Measurements from ENCODE around the gene ARF6. TPM values are rescaled to one million over a fixed set of nuclear protein-coding genes. Genes with fewer than 3 reads are reported as not detected.
"Not testable (repeated sequence)": the region's sequence is repeated elsewhere in the genome, so short reads cannot be mapped to it uniquely, and the experiment has no call there.

Gene ARF6
- total RNA-seq, 1 donor from 2014 or later, result 61.5 TPM

DNA sequence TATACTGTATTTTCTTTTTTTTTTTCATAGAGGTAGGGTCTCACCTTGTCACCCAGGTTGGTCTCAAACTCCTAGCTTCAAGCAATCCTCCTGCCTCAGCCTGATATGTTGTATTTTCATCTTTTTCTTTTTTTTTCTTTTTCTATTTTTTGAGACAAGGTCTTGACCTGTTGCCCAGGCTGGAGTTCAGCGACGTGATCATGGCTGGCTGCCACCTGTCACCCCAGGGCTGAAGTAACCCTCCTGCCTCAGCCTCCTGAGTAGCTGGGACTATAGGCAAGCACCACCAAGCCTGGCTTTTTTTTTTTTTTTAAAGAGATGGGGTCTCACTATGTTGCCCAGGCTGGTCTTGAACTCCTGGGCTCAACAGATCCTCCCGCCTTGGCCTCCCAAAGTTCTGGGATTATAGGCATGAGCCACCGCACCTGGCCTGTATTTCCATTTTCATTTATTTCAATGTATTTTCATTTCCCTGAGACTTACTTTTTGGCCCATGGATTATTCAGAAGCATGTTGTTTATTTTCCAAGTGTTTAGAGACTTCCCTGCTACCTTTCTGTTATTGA lies 16.2 kb upstream of the ARF6 start:
- no peak for DNase-seq (ENCODE audit: low spot score)

DNA sequence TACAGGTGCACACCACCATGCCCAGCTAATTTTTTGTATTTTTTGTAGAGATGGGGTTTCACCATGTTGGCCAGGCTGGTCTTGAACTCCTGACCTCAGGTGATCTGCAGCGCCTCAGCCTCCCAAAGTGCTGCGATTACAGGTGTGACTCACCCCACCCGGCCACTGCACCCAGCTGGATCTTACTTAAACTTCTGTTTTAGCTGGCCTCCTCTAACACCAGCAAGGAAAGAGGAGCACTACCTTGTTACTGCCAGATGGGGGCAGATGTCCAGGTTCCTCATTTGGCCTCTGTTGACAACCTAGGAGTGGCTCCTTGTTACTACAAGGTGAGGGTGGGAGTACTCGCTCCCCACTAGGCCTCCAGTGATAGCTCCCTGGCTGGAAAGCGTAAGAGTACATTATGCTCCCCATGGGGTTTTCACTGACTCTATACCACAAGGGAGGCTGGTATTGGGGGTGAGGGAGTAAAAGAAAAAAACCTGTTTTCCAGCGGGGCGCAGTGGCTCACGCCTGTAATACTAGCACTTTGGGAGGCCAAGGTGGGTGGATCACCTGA lies 13.2 kb upstream of the ARF6 start:
- no peak for DNase-seq (ENCODE audit: low spot score)

DNA sequence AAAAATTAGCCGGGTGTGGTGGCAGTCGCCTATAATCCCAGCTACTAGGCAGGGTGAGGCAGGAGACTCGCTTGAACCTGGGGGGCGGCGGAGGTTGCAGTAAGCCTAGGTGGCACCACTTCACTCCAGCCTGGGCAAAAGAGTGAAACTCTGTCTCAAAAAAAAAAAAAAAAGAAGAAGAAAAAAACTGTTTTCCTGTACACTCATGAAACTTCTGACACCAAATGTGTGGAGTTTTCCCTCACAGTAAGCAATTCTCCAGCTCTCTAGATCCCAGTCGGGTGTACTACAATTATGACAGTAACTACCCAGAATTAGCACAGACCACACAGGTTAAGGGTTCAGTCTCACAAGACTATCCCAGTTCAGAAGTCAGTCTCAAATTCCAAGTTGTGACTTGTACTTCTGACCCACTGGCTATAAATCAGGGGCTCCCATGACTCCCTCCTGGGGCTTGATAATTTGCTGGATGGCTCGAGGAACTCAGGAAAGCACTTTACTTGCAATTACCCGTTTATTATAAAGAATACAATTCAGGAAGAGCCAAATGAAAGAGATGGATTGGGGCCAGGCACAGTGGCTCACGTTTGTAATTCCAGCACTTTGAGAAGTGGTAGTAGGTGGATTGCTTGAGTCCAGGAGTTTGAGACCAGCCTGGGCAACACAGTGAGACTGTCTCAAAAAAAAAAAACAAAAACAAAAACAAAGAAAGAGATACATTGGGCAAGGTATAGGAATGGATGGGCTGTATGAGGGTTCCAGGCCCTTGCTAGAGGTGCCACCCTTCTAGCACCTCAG lies 12.4 kb upstream of the ARF6 start:
- DNase-seq (ENCODE audit: low spot score), result no peak

GRCh38 chr14:49881350-49882001 lies 11.4 kb upstream of the ARF6 start:
- DNase-seq (ENCODE audit: low spot score), result no peak

DNA sequence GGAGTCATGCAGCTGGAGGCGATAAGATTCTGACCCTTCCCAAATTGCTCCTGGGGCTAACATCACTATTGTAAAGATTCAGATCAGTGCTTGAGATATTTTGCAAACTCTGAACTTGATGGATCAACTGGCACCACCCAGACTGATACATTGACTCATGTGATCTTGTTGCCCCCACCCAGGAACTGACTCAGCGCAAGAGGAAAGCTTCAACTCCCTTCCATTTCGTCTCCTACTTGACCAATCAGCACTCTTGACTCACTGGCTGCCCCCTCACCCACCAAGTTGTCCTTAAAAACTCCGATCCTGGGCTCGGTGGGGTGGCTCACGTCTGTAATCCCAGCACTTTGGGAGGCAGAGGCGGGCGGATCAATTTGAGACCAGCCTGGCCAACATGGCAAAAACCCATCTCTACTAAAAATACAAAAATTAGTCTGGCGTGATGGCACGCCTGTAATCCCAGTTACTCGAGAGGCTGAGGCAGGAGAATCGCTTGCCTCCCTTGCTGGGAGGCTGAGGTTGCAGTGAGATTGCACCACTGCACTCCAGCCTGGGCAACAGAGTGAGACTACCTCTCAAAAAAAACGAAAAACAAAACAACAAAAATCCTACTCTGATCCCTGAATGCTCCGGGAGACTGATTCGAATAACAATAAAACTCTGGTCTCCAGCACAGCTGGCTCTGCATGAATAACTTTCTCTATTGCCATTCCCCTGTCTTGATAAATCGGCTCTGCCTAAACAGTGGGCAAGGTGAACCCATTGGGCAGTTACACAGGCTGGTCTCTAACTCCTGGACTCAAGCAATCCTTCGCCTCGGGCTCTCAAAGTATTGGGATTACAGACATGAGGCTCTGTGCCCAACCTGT lies 9.8 kb upstream of the ARF6 start:
- DNase-seq (ENCODE audit: low spot score), result no peak

GRCh38 chr14:49886523-49886922 lies 6.4 kb upstream of the ARF6 start:
- DNase-seq (ENCODE audit: low spot score), result no peak

DNA sequence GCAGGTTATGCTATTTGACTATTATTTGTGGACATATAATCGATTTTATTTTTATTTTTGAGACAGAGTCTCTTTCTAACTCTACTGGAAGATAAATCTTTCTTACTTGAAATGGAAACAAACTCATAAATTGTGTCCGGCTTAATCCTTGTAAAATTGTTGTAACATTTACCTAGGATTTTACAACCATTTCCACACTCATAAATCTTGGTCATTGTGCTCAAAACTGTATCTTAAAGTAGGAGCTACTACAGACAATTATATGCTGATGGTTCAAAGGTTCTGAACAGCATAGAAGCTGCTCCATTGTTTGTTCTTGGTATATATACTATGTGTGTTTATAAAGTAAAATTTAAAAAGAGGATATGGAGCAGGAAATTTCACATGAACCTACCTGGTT lies 4.6 kb upstream of the ARF6 start:
- DNase-seq (ENCODE audit: low spot score), result no peak

DNA sequence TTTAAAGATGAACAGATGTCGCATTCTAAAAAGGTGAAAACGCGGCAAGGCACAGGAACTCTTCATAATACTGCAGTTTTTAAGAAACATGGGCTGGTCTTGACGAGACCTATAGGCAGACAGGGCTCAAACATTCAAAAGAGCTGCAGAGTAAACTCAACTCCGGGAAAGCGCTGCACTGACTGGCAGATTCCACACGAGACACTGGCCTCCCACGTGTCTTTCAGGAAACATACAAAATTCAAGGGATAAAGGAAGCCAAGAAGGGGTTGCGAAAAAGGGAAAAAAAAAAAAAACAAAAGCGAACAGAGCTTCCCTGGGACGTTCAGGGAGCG lies 614 bp upstream of the ARF6 start:
- DNase-seq (ENCODE audit: low spot score), result no peak

DNA sequence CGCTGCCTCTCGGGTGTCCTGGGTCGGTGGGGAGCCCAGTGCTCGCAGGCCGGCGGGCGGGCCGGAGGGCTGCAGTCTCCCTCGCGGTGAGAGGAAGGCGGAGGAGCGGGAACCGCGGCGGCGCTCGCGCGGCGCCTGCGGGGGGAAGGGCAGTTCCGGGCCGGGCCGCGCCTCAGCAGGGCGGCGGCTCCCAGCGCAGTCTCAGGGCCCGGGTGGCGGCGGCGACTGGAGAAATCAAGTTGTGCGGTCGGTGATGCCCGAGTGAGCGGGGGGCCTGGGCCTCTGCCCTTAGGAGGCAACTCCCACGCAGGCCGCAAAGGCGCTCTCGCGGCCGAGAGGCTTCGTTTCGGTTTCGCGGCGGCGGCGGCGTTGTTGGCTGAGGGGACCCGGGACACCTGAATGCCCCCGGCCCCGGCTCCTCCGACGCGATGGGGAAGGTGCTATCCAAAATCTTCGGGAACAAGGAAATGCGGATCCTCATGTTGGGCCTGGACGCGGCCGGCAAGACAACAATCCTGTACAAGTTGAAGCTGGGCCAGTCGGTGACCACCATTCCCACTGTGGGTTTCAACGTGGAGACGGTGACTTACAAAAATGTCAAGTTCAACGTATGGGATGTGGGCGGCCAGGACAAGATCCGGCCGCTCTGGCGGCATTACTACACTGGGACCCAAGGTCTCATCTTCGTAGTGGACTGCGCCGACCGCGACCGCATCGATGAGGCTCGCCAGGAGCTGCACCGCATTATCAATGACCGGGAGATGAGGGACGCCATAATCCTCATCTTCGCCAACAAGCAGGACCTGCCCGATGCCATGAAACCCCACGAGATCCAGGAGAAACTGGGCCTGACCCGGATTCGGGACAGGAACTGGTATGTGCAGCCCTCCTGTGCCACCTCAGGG lies 679 bp downstream of the ARF6 start:
- peak; percentile 92 for DNase-seq (ENCODE audit: low spot score)

GRCh38 chr14:49894214-49895107 lies 1.6 kb downstream of the ARF6 start:
- not testable (repeated sequence) for DNase-seq (ENCODE audit: low spot score)

GRCh38 chr14:49895480-49895879 lies 2.6 kb downstream of the ARF6 start:
- DNase-seq (ENCODE audit: low spot score), result no peak

DNA sequence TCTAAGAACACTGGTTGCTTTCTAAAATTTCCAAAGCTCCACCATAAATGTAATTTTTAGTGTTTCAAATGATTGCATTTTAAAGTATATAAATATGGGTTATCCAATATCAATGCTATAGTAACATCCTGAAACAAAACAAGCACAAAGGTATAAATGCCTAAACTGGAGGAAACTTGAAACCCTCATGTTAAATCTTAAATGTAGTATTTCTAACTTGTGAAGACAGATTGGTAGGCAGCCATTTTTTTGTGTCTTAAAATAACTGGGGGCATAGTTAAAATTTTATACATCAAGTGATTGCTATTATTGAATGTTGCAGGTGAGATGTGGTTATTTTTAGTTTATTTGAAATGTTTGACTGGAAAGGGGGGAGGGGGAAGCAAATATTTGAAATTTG lies 3.4 kb downstream of the ARF6 start:
- not testable (repeated sequence) for DNase-seq (ENCODE audit: low spot score)

GRCh38 chr14:49896966-49897365 lies 4.1 kb downstream of the ARF6 start:
- no peak for DNase-seq (ENCODE audit: low spot score)

- DNase-seq (ENCODE audit: low spot score), result no peak
Measured at GRCh38 chr14:49897414-49897813, 4.5 kb downstream of the ARF6 start.

GRCh38 chr14:49897965-49898364 lies 5.1 kb downstream of the ARF6 start:
- no peak for DNase-seq (ENCODE audit: low spot score)

DNA sequence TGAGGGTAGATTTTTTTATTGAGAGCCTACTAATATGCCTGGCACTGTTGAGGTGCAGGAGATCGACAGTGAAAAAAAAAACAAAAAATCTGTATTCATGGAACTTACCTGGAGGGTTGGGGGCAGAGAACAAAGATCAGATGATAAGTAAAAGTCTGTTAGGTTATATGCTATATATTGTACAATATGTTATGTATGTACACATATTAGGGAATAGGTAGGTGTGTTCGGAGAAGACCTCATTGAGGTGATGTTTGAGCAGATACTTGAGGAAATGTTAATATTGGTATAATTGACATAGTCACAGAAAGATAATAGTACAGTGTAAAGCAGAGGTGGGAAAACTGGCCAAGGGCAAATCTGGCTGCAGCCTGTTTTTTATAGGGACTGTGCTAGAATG lies 5.6 kb downstream of the ARF6 start:
- DNase-seq (ENCODE audit: low spot score), result no peak

DNA sequence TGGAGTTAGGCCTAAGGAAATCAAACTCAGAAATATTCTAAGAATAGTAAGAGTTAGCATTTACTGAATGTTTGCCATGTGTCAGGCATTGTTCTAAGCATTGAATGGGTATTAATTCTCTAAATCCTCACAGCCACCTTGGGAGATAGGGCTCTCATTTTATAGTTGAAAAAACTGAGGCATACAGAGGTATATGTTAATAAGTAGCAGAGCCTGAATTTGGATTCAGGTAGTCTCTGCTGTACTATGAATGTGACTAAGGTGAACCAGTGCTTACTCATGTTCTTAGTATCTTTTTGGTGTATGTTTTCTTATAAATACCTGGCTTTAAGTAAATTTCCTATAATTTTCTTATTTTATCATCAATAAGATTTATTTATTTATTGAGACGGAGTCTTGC lies 8.1 kb downstream of the ARF6 start:
- no peak for DNase-seq (ENCODE audit: low spot score)

DNA sequence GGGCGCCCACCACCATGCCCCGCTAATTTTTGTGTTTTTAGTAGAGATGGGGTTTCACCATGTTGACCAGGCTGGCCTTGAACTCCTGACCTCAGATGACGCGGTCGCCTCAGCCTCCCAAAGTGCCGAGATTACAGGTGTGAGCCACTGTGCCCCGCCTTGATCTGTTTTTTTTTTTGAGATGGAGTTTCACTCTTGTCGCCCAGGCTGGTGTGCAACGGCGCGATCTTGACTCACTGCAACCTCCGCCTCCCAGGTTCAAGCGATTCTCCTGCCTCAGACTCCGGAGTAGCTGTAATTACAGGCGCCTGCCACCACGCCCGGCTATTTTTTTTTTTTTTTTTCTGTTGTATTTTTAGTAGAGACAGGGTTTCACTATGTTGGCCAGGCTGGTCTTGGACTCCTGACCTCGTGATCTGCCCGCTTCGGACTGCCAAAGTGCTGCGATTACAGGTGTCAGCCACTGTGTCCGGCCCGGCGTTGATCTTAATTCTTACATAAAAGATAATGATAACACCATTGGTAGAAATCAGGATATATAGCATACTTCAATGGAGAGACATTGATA lies 9.9 kb downstream of the ARF6 start:
- DNase-seq (ENCODE audit: low spot score), result not testable (repeated sequence)

- DNase-seq (ENCODE audit: low spot score), result no peak
Measured at GRCh38 chr14:49904270-49904669, 11.4 kb downstream of the ARF6 start.
